Endothelial cell of umbilical vein (primary cell): ENCODE measurements around the gene FRMD4A.

Experiments
- CTCF ChIP-seq, 2 donors: IDR thresholded peaks; 1 replicate in 1 of 2; 2 replicates in 1 of 2; pipeline ENCODE4 v1.5.1; 2011; ENCODE audit warnings: low read length in 2 of 2, mild to moderate bottlenecking in 2 of 2, moderate library complexity in 2 of 2, control low read depth in 1 of 2, inconsistent platforms in 1 of 2, low read depth in 1 of 2; ENCODE audit not compliant: insufficient read depth in 1 of 2; ENCODE audit errors: extremely low read depth in 1 of 2
- EZH2 ChIP-seq: IDR thresholded peaks from 2 replicates; pipeline ENCODE4 v1.6.1; 2012; ENCODE audit warnings: borderline replicate concordance, low read depth, mild to moderate bottlenecking, moderate library complexity, low read length, inconsistent platforms; ENCODE audit not compliant: severe bottlenecking
- JUN ChIP-seq: IDR thresholded peaks from 2 replicates; pipeline ENCODE4 v1.6.1; 2011; ENCODE audit warnings: borderline replicate concordance, low read depth; ENCODE audit not compliant: insufficient read length, insufficient read depth
- MAX ChIP-seq: IDR thresholded peaks from 2 replicates; pipeline ENCODE4 v1.6.1; 2011; ENCODE audit not compliant: insufficient read depth, insufficient read length
- POLR2A ChIP-seq: IDR thresholded peaks from 2 replicates; pipeline ENCODE4 v1.6.1; 2012; ENCODE audit warnings: low read depth, mild to moderate bottlenecking, control low read depth, low read length
- POLR2AphosphoS5 ChIP-seq: IDR thresholded peaks from 2 replicates; pipeline ENCODE4 v1.6.1; 2012; ENCODE audit warnings: low read depth, mild to moderate bottlenecking, control low read depth, low read length, moderate library complexity; ENCODE audit not compliant: insufficient read depth

- TF ChIP-seq MAX (no peak), CTCF (IDR thresholded peaks at IDR 0.05; ENCODE audit: extremely low read depth in 1 of 2, insufficient read depth in 1 of 2, low read depth in 1 of 2, low read length in 2 of 2) (no peak), POLR2A (no peak), JUN (no peak), POLR2AphosphoS5 (no peak), EZH2 (no peak)
Measured at GRCh38 chr10:14128519-14128918, 202.2 kb downstream of the FRMD4A start.
